GM19099 (cell line): ENCODE data around the gene FAM107B.

Experiments used
- POLR2A ChIP-seq: IDR thresholded peaks from 3 replicates; pipeline ENCODE4 v1.6.1; 2011; ENCODE audit warnings: low read depth; ENCODE audit not compliant: insufficient read length; ENCODE audit errors: extremely low read depth

The FAM107B gene

DNA sequence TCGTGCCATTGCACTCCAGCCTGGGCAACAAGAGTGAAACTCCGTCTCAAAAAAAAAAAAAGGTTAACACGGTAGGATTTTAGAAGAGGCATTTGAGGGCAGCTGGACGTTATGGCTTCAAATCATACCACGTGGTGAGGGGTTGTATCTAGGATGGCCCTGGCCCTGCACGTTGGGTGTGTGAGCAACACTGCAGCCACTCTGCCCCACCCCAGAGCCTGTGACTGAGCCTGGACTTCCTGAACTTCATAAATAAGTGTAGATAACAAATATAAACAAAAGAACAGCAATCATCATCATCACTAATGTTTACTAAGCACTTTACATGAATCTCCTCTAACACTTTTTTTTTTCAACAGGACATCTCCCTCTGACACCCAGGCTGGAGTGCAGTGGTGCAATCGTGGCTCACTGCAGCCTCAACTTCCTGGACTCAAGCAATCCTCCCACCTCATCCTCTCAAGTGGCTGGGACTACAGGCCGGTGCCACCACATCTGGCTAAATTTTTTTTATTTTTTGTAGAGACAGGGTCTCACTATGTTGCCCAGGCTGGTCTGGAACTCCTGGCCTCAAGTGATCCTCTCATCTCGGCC, 274.4 kb downstream of the FAM107B start:
- no peak for TF ChIP-seq POLR2A

DNA sequence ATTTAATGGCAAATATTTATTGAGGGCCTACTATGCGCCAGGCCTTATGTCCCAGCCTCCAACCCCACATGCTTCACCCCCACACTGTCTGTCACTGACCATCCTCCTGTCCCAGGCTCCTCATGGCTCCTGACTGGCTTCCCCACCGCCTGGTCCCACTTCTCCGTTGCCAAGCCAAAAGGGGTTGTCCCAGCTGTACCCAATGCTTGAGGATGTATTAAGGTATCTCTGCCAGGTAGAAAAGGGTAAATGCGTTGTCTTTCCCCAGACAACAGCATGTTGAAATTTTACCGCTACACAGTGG, 275.1 kb downstream of the FAM107B start:
- no peak for TF ChIP-seq POLR2A

DNA sequence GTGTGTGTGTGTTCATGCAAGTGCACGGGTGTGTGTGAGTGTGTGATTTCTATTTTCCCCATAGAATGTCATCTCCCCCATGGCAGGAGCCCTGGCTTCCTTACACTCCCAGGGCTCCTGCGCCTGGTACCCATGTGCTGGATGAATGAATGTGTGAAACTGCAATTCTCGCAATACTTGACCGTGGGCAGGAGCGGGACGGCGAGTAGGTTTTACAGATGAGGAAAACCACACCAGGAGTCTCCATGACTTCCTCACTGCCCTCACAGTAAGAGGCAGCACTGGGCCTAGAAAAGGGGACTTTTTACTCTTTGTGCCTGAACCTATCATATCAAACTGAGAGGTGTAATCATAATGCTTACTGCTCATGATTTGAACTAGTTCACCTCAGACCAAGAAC, 276.4 kb downstream of the FAM107B start:
- TF ChIP-seq POLR2A: no peak

DNA sequence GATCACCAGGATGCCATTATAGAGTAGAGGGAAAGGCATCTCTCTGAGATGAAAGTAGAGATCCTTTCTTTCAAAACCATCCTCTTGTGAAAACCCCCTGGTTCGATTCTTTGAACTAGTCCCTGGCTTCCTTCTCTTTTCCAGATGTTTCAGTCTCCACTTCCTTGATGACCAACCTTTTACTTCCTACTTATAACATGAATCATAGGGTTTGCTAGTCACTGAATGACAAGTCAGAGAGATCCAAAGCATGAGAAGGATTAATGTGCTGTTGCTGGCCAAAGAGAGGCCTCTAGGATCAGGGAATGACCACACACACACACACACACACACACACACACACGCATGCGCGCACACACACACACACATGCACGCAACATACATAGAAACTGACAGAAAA, 282.9 kb downstream of the FAM107B start:
- TF ChIP-seq POLR2A: no peak

DNA sequence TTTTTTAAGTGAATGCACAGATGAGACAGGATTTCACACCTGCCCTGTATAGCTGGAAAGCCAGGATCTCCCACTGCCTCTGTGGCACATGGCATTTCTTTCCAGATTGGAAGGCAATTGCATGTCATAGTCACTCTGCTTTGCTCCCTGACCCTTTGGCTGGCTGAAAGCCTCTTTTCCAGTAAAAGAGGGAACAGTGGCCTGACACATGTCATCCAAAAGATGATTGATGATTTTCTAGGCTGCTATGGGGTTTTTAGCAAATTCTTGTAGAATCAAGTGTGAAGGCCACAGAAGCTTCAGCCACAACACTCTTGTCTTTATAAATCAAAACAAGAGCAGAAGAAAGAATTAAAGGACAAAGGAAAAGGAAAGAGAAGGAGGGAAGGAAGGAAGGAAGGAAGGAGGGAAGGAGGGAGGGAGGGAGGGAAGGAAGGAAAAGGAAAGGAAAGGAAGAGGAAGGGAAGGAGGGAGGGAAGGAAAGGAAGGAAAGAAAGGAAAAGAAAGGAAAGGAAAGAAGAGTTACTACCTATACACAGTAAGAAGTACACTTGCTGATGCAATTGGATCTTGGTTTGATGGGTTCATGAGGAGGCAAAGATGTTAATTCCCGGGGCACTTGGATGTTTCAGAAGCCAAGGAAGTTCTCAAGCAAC, 285.0 kb downstream of the FAM107B start:
- TF ChIP-seq POLR2A: no peak

DNA sequence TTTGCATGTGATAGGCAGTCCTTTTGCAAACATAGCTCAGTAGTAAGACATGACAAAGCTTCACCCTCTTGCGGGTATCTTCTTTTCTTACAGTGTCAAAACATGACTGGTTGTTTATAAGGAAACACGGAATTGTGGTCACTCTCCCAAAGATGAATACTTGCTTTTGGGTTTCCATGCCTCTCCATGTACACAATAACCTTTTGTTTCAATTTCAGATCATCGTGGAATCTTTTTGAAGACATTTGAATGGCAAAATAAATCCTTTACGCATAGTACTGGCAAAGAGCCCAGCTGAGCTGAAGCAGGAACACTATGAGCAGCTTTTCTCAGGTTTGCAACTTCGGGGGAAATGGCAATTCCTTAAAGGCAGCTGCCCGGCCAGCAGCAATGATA, 287.2 kb downstream of the FAM107B start:
- no peak for TF ChIP-seq POLR2A

DNA sequence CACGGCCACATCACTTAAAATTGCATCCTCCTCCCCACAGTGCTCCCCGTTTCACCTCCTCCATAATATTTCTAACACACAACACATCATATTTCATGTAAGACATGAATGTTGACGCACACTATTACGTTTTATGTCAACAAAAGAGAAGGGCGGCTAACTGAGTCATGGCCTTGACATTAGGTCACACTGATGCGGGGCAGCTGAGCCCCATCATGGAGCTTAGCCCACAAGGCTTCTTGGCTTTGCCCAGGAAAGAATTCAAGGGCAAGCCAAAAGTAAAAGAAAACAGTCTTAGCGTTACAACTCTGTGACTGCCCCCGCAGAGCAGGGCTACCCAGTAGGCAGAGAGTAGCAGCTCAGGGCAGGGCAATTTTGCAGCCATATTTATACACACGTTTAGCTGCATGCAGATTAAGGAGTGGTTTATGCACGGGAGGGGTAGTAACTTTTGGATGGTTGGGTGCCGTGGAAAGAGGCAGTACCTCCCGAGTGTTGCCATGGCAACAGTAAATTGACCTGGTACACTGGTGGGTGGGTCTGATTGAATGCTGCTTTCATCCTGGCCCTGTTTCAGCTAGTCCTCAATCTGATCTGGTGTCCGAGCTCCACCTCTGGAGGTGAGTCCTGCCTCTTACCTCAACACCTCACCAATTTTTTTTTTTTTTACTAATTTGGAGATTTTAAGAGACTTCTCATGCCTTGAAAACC, 287.8 kb downstream of the FAM107B start:
- no peak for TF ChIP-seq POLR2A

DNA sequence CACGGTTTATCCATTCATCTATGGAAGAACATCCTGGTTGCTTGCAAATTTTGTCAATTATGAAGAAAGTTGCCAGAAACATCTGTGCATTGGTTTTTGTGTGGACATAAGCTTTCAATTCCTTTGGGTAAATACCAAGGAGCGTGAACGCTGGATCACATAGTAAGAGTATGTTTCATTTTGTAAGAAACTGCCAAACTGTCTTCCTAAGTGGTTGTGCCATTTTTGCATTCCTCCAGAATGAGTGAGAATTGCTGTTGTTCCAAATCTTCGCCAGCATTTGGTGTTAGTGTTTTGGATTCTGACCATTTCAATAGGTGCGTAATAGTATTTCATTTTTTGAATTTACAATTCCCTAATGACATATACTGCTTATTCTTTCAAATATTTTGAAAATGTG, 288.7 kb downstream of the FAM107B start:
- no peak for TF ChIP-seq POLR2A

DNA sequence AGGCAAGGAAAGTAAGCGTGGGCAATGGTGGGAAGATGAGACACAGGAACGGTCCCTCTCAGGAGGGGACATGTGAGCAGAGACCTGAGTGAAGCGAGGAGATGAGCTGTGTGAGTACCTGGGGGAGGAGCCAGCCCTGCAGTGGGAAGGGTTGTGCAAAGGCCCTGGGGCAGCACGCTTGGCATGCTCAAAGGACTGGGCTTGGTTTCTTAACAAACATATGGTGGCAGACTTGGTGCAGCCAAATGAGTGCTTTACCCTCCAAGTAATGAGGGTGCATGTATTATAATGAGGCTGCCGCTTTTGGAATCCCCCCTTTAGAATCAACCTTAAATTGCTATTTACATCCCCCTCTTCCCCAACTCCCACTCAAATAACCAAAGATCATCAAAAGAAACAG, 291.3 kb downstream of the FAM107B start:
- no peak for TF ChIP-seq POLR2A

DNA sequence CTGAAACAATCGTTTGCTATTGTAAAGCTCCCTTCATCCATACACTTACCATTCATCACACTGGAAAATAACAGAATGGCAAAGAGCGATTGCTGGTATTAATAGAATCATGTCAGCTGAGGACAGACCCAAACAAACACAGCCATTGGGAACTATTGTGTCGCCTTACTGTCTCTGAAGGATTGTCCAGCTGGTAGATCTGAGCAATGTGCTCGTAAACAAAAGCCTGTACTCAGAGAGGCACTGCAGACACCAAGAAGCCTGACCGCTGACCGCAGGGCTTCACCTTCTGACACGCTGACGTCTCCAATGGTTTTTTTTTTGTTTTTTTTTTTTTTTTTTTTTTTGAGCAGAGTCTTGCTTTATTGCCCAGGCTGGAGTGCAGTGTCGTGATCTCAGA, 292.9 kb downstream of the FAM107B start:
- no peak for TF ChIP-seq POLR2A

DNA sequence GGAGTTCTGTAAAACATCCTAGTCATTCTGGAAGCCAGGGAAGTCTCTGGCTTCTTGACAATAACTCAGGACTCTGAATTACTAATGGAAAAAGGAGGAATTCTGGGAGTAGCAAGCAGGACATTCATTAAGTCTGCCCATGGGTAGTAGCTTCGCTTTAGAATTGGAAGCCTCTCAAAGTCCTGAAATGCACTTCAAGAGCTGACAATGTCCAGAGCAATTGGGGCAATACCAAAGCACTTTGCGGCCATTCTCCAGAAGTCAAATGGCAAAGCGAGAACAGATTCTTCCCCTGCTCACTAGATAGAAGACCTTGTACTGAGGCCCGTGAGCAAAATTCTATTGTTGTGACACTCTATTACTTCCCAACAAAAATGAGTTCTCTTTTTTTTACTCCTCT, 293.7 kb downstream of the FAM107B start:
- TF ChIP-seq POLR2A: no peak

DNA sequence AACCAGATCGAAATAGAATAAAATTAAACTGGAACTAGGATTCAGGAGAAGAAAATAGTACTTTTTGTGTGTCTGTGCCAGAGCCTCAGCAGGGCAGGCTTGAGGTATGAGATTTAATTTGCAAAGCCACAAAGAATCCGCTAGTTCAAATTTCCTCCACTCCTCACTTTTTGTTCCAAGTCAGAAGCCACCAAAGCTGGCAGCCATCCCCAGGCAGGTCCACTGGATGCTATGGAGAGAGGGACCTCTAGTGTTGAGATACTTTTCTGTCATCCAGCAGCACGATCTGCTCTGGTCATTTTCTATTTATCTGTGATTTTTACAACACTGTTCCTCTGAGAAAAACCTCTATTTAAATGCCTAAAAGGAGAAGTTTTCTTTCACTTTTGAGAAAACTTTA, 296.1 kb downstream of the FAM107B start:
- no peak for TF ChIP-seq POLR2A

DNA sequence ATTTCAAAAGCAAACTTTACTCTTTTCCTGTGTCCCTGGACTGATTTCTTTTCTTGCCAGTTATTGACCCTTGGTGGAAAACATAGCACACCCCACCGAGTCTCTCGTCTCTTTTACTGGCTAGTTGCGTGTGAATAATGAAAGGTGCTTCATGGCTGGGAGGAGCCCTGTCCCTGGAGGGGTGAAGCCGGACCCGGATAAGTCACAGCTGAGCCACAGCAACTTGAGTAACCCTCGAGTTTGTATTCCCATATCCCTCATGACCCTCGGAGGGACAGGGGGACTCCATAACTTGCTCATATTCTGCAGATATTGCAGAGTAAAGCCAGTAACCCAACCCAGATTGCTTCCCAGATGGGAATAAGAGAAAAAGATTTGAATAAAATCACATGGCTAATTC, 296.5 kb downstream of the FAM107B start:
- no peak for TF ChIP-seq POLR2A

DNA sequence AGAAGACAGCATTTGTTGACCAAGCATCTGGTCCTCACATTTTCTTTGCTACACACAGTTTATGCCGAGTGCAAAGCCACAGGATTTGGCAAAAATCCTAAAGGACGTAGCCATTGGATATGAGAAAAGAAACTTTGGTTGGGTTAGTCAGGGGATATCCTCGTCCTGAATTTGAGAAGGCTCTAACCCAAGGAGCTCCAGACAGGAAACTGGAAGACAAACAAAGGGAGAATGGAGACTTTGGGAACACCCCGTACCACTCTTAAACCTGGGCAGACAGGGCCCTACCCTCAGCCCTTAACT, 297.3 kb downstream of the FAM107B start:
- TF ChIP-seq POLR2A: no peak

DNA sequence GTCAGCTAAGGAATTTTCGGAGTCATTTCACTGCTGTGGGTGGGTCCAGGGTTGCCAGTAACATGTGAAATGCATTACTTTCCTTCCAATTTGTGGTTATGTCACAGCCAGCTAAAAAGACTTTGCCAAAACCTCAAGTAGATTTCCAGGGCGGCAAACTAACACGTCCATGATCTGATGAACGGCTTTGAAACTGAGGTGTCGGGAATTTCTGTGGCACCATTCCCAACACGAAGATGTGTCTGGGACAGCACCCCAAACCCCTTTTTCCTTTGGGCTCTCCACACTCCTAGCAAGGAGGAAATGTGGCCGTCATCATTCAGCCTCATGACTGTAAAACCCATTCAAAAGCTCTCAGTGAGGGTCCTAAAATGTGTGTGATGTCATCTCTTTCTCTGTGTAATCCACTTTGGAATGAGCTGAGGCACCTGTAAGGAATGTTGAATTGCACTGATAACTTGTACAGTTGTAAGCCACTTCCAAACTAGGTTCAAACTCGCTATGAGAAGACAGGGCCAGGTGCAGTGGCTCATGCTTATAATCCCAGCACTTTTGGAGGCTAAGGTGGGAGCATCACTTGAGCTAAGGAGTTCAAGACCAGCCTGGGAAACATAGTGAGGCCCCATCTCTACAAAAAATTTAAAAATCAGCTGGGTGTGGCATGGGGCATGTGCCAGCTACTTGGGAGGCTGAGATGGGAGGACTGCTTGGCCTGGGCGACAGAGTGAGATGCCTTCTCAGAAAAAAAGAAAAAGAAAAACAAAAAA, 297.9 kb downstream of the FAM107B start:
- TF ChIP-seq POLR2A: no peak

DNA sequence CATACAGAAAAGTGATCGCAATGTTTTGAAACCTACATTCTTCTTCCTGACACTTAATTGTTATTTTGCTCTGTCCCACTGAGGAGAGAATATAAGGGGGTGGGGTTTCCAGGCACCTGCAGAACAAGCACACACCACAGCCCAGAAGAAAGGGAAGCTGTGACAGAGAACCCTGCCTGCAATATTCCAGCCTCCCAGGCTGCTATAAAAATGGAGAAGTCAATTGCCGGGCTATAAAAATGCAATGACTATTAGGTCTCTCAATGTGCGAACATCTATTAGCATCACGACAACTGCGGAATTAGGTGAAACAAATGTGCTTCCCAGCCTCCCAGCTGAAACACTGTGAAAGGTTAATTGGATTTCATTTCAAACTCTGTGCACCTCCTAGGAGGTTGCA, 298.7 kb downstream of the FAM107B start:
- no peak for TF ChIP-seq POLR2A
